ENCODE measurements around the gene KMT2C. TPM values are rescaled to one million over a fixed set of nuclear protein-coding genes. Genes with fewer than 3 reads are reported as not detected.

The KMT2C gene
- total RNA-seq, 3 donors from 2014 or later (not counting 1 experiment from before 2014, with no cell fraction given): 159 to 177 (median 167) TPM

DNA sequence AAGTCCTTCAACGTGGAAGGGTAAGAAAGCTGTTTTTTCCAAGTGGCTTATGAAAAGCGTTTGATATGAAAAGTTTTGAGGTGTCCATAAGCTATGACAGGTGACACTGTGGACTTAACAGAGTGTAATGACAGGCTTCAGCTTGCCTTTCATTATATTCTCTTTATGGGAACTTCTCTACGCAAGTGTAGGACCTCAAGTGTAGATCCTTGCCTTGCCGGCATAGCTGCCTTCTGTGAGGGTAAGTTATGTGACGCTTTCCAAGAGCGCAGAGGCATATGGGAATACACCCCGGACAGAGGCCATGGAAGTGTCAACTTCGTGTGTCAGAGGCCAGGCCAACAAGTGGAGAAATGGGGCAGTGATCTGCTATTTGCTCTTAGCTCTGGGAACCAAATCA is 318.4 kb downstream of the KMT2C start:
- Histone ChIP-seq H3K27ac (ENCODE audit: low read length) (no peak overlapping the region), H3K9me3 (ENCODE audit: control insufficient read depth, insufficient read depth, low read length) (no peaks in the 10 kb centered on the region), H3K27me3 (ENCODE audit: control insufficient read depth, insufficient read depth, low read length) (no peaks in the 10 kb centered on the region), H3K4me3 (ENCODE audit: low read length) (no peak overlapping the region), H3K36me3 (ENCODE audit: control insufficient read depth, insufficient read depth, low read length) (peaks cover 70% of the 10 kb centered on the region), H3K4me1 (ENCODE audit: control insufficient read depth, insufficient read depth, low read length) (no peaks in the 10 kb centered on the region)
- H3K9me3 Mint-ChIP-seq: no peaks in the 10 kb centered on the region
- DNase-seq: no peak
- H3K36me3 Mint-ChIP-seq: peaks cover 18% of the 10 kb centered on the region
- no peak for ATAC-seq
- TF ChIP-seq, protein P1, sequence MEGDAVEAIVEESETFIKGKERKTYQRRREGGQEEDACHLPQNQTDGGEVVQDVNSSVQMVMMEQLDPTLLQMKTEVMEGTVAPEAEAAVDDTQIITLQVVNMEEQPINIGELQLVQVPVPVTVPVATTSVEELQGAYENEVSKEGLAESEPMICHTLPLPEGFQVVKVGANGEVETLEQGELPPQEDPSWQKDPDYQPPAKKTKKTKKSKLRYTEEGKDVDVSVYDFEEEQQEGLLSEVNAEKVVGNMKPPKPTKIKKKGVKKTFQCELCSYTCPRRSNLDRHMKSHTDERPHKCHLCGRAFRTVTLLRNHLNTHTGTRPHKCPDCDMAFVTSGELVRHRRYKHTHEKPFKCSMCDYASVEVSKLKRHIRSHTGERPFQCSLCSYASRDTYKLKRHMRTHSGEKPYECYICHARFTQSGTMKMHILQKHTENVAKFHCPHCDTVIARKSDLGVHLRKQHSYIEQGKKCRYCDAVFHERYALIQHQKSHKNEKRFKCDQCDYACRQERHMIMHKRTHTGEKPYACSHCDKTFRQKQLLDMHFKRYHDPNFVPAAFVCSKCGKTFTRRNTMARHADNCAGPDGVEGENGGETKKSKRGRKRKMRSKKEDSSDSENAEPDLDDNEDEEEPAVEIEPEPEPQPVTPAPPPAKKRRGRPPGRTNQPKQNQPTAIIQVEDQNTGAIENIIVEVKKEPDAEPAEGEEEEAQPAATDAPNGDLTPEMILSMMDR (IDR thresholded peaks at IDR 0.05): no peak
- H3K4me1 Mint-ChIP-seq: peaks cover 0 to 2% of the 10 kb centered on the region in 2 donors
- H3K27ac Mint-ChIP-seq: no peak overlapping the region
- intact Hi-C loops (cut with micrococcal nuclease): no loop called here
- WGBS (ENCODE audit: insufficient coverage): 97% methylated on average over 8 of the region's 8 CpGs
- H3K4me3 Mint-ChIP-seq: no peak overlapping the region
- H3K27me3 Mint-ChIP-seq (ENCODE audit: low read depth in 2 of 2): no peaks in the 10 kb centered on the region

DNA sequence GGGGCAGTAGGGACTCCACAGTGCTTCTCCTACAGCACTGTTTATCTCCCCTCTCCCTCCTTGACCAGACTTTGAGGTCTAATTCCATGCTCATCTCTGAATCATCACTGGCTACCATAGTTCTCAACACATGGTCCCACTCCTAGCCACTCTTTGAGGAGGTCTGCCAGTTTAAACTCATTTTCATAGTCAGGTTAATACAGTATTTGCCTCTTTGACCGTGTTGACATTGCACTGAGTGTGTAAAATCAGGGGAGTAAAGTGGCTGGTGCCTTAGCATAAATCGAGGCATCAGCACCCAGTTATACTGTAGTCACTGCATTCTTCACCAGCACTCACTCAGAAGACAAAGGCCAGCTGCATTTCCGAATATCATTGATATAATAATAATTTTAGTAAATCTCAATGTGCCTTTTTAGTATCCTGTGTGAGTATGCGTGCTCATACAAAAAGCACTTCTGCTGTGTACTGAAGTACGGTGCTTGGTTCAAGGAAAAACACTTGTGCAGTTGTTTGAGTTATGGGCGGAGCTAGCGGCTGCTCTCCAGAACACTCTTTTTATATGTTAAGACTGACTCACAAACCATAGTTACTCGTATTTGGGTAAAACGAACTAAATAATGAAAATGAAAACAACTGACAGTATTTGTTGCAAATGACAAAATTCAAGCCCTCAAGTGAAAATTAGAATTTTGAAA is 320.6 kb downstream of the KMT2C start:
- no peak overlapping the region for H3K27ac ChIP-seq (ENCODE audit: low read length)
- no peak overlapping the region for H3K27ac Mint-ChIP-seq
- H3K9me3 ChIP-seq (ENCODE audit: control insufficient read depth, insufficient read depth, low read length): no peaks in the 10 kb centered on the region
- no peak overlapping the region for H3K4me3 ChIP-seq (ENCODE audit: low read length)
- no peak overlapping the region for H3K4me3 Mint-ChIP-seq
- H3K27me3 Mint-ChIP-seq (ENCODE audit: low read depth in 2 of 2): no peaks in the 10 kb centered on the region
- no peaks in the 10 kb centered on the region for H3K4me1 ChIP-seq (ENCODE audit: control insufficient read depth, insufficient read depth, low read length)
- DNase-seq (no peak), ATAC-seq (no peak)
- TF ChIP-seq, protein P1 (IDR thresholded peaks at IDR 0.05): no peak
- H3K36me3 Mint-ChIP-seq: peaks cover 7% of the 10 kb centered on the region
- H3K9me3 Mint-ChIP-seq: no peaks in the 10 kb centered on the region
- WGBS (ENCODE audit: insufficient coverage): 100% methylated on average over 7 of the region's 9 CpGs
- no peaks in the 10 kb centered on the region for H3K4me1 Mint-ChIP-seq
- intact Hi-C loops (cut with micrococcal nuclease): no loop called here
- H3K27me3 ChIP-seq (ENCODE audit: control insufficient read depth, insufficient read depth, low read length): no peaks in the 10 kb centered on the region
- H3K36me3 ChIP-seq (ENCODE audit: control insufficient read depth, insufficient read depth, low read length): peaks cover 58% of the 10 kb centered on the region

DNA sequence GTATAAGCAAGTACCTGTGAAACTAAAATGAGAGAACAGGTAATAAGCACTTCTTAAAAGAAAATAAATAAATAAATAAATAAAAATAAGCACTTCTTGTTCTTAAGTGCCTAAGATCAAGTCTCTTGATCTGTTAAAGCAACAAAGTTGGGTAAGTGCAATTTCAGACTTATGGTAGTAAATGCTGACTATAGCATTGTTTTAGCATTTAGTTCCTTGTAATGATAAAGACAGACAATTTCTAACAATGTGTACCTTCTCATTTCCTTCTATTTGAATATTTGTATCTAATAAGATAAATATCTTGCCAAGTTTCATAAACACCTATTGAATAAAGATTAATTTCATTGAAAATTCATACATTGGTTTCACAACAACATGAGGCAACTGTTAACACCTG is 323.0 kb downstream of the KMT2C start:
- Histone ChIP-seq H3K27me3 (ENCODE audit: control insufficient read depth, insufficient read depth, low read length) (no peaks in the 10 kb centered on the region), H3K27ac (ENCODE audit: low read length) (no peak overlapping the region), H3K4me3 (ENCODE audit: low read length) (no peak overlapping the region), H3K9me3 (ENCODE audit: control insufficient read depth, insufficient read depth, low read length) (no peaks in the 10 kb centered on the region), H3K36me3 (ENCODE audit: control insufficient read depth, insufficient read depth, low read length) (peaks cover 36% of the 10 kb centered on the region), H3K4me1 (ENCODE audit: control insufficient read depth, insufficient read depth, low read length) (no peaks in the 10 kb centered on the region)
- H3K9me3 Mint-ChIP-seq: no peaks in the 10 kb centered on the region
- intact Hi-C loops (cut with micrococcal nuclease): no loop called here
- H3K4me3 Mint-ChIP-seq: no peak overlapping the region
- TF ChIP-seq, protein P1 (IDR thresholded peaks at IDR 0.05): no peak
- DNase-seq (no peak), ATAC-seq (no peak)
- no peak overlapping the region for H3K27ac Mint-ChIP-seq
- peaks cover 7% of the 10 kb centered on the region for H3K36me3 Mint-ChIP-seq
- no peaks in the 10 kb centered on the region for H3K4me1 Mint-ChIP-seq
- H3K27me3 Mint-ChIP-seq (ENCODE audit: low read depth in 2 of 2): no peaks in the 10 kb centered on the region

DNA sequence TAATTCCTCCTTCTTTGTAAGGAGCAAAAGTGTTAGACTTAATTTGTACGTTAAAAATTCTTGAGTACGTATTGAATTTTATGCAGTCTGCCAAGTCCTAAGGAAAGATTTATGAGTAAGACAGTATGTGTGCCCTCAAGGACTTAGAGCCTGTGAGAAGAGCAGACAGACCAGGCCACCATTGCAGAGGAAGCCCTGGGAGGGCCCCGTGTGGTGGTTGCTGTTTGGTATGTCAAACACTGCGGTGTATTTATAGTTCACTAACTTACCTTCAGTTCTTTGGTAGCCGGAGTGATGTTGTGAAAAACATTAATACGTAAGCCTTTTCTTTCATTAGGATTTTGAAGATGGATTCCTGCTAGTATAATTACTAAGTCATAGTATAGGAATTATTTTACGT is 327.4 kb downstream of the KMT2C start:
- peaks cover 9% of the 10 kb centered on the region for H3K36me3 Mint-ChIP-seq

More for the DNA sequence above, 327.4 kb downstream of the KMT2C start:
- ATAC-seq (no peak), DNase-seq (no peak)
- Mint-ChIP-seq H3K4me3 (no peak overlapping the region), H3K27ac (no peak overlapping the region), H3K9me3 (no peaks in the 10 kb centered on the region), H3K27me3 (ENCODE audit: low read depth in 2 of 2) (no peaks in the 10 kb centered on the region), H3K4me1 (no peaks in the 10 kb centered on the region)
- peaks cover 33% of the 10 kb centered on the region for H3K36me3 ChIP-seq (ENCODE audit: control insufficient read depth, insufficient read depth, low read length)
- WGBS (ENCODE audit: insufficient coverage): 95% methylated on average over 6 of the region's 7 CpGs
- TF ChIP-seq, protein P1 (IDR thresholded peaks at IDR 0.05): no peak
- no peaks in the 10 kb centered on the region for H3K27me3 ChIP-seq (ENCODE audit: control insufficient read depth, insufficient read depth, low read length)
- no peak overlapping the region for H3K4me3 ChIP-seq (ENCODE audit: low read length)
- intact Hi-C loops (cut with micrococcal nuclease): no loop called here
- no peaks in the 10 kb centered on the region for H3K4me1 ChIP-seq (ENCODE audit: control insufficient read depth, insufficient read depth, low read length)
- no peaks in the 10 kb centered on the region for H3K9me3 ChIP-seq (ENCODE audit: control insufficient read depth, insufficient read depth, low read length)
- no peak overlapping the region for H3K27ac ChIP-seq (ENCODE audit: low read length)

Measured in natural killer cell (primary cell).